ENCODE results near the gene TRIM71. TPM values are rescaled to one million over a fixed set of nuclear protein-coding genes. Genes with fewer than 3 reads are reported as not detected.
"Not testable (repeated sequence)": the region's sequence is repeated elsewhere in the genome, so short reads cannot be mapped to it uniquely, and the experiment has no call there.

The TRIM71 gene
- total RNA-seq, 1 donor from 2014 or later: not detected

DNA sequence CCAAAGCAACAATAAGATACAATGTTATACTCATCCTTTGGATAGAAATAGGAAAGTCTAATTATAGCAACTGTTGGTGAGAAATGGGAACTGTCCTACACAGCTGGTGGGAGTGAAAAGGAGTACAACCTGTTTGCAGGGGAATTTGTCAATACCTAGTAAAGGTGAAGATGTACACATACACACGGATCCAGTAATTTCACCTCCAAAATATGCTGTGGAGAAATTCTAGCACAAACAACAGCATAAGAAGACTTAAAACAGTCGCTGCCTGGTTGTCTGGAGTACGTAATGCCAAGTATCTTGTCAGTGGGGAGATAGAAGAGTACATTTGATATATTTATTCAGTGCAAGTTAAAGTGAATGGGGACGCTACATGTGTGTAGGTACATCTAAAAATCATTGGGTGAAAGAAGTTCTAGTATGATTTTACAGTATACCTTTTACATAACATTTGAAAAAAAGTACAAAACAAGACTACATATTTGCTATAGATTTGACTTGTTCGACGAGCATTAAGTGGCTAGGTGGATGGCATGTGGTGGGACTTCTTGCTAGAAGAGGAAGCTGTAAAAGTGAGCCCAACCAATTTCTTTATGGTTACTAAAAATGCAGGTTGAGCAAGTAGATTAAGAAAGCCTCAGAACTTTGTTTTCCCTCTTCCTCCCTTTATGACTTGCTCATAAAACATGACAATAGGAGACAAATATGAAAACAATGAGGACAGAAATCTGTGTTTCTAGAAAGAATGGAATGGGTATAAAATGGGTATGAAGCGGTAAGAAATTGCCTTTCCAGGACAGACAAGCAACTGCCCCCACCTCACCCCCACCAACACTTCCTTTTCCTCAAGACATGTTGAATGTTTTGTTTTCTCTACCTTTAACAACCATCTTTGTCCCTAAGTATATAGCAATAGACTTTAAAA, 83.5 kb downstream of the TRIM71 start:
- Mint-ChIP-seq H3K27ac (ENCODE audit: unreplicated experiment) (no peak overlapping the region), H3K36me3 (ENCODE audit: unreplicated experiment) (no peaks in the 10 kb centered on the region), H3K4me3 (ENCODE audit: unreplicated experiment) (no peak overlapping the region)

DNA sequence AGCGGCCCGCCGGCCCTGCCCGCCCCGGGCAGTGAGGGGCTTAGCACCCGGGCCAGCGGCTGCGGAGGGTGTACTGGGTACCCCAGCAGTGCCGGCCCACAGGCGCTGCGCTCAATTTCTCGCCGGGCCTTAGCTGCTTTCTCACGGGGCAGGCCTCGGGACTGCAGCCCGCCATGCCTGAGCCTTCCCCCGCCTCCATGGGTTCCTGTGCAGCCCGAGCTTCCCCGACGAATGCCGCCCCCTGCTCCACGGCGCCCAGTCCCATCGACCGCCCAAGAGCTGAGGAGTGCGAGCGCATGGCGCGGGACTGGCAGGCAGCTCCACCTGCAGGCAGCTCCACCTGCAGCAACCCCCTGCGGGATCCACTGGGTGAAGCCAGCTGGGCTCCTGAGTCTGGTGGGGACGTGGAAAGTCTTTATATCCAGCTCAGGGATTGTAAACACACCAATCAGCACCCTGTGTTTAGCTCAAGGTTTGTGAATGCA, 85.1 kb downstream of the TRIM71 start:
- H3K4me1 Mint-ChIP-seq (ENCODE audit: unreplicated experiment); DNase-seq (ENCODE audit: extremely low spot score, unreplicated experiment); H3K27ac Mint-ChIP-seq (ENCODE audit: unreplicated experiment); H3K4me3 Mint-ChIP-seq (ENCODE audit: unreplicated experiment); H3K27me3 Mint-ChIP-seq (ENCODE audit: unreplicated experiment); H3K9me3 Mint-ChIP-seq (ENCODE audit: unreplicated experiment); H3K36me3 Mint-ChIP-seq (ENCODE audit: unreplicated experiment): not testable (repeated sequence)

More for the DNA sequence above, 83.5 kb downstream of the TRIM71 start:
- TF ChIP-seq, protein P1, sequence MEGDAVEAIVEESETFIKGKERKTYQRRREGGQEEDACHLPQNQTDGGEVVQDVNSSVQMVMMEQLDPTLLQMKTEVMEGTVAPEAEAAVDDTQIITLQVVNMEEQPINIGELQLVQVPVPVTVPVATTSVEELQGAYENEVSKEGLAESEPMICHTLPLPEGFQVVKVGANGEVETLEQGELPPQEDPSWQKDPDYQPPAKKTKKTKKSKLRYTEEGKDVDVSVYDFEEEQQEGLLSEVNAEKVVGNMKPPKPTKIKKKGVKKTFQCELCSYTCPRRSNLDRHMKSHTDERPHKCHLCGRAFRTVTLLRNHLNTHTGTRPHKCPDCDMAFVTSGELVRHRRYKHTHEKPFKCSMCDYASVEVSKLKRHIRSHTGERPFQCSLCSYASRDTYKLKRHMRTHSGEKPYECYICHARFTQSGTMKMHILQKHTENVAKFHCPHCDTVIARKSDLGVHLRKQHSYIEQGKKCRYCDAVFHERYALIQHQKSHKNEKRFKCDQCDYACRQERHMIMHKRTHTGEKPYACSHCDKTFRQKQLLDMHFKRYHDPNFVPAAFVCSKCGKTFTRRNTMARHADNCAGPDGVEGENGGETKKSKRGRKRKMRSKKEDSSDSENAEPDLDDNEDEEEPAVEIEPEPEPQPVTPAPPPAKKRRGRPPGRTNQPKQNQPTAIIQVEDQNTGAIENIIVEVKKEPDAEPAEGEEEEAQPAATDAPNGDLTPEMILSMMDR (IDR thresholded peaks at IDR 0.05): no peak
- H3K4me1 Mint-ChIP-seq (ENCODE audit: unreplicated experiment): no peaks in the 10 kb centered on the region
- no peak for DNase-seq (ENCODE audit: extremely low spot score, unreplicated experiment)
- peaks cover 2% of the 10 kb centered on the region for H3K27me3 Mint-ChIP-seq (ENCODE audit: unreplicated experiment)
- no peaks in the 10 kb centered on the region for H3K9me3 Mint-ChIP-seq (ENCODE audit: unreplicated experiment)

DNA sequence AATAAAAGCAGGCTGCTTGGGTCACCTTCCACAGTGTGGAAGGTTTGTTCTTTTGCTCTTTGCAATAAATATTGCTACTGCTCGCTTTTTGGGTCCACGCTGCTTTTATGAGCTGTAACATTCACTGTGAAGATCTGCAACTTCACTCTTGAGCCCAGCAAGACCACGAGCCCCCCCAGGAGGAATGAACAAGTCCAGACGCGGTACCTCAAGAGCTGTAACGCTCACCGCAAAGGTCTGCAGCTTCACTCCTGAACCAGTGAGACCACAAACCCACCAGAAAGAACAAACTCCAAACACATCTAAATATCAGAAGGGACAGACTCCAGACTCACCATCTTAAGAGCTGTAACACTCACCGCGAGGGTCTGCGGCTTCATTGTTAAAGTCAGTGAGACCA, 86.2 kb downstream of the TRIM71 start:
- no peaks in the 10 kb centered on the region for H3K36me3 Mint-ChIP-seq (ENCODE audit: unreplicated experiment)
- TF ChIP-seq, protein P1 (IDR thresholded peaks at IDR 0.05): no peak
- no peak overlapping the region for H3K4me3 Mint-ChIP-seq (ENCODE audit: unreplicated experiment)
- no peaks in the 10 kb centered on the region for H3K9me3 Mint-ChIP-seq (ENCODE audit: unreplicated experiment)
- H3K4me1 Mint-ChIP-seq (ENCODE audit: unreplicated experiment): no peaks in the 10 kb centered on the region
- no peak overlapping the region for H3K27ac Mint-ChIP-seq (ENCODE audit: unreplicated experiment)
- no peaks in the 10 kb centered on the region for H3K27me3 Mint-ChIP-seq (ENCODE audit: unreplicated experiment)
- DNase-seq (ENCODE audit: extremely low spot score, unreplicated experiment): no peak

DNA sequence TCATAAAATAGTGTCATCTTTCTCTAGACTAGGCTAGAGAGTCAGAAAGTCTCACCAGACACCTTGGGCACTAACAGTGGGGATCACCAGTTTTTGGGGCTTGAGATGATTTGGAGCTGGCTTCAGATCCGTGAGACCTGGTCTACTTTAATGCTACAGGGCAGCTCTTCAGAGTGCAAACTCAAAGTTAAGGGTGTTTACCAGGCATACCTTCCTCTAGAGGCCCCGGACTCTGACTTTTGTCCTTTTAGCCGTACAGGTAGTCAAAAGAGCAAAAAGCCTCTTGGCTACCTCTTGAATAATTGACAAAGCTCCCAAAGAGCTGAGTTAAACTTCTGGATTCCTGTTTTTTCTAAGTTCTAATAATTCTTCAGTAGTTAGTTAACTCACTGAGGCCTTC, 92.2 kb downstream of the TRIM71 start:
- H3K36me3 Mint-ChIP-seq (ENCODE audit: unreplicated experiment): no peaks in the 10 kb centered on the region
- no peaks in the 10 kb centered on the region for H3K27me3 Mint-ChIP-seq (ENCODE audit: unreplicated experiment)
- TF ChIP-seq, protein P1 (IDR thresholded peaks at IDR 0.05): no peak
- no peak for DNase-seq (ENCODE audit: extremely low spot score, unreplicated experiment)
- H3K4me1 Mint-ChIP-seq (ENCODE audit: unreplicated experiment): peaks cover 4% of the 10 kb centered on the region
- no peak overlapping the region for H3K27ac Mint-ChIP-seq (ENCODE audit: unreplicated experiment)
- H3K4me3 Mint-ChIP-seq (ENCODE audit: unreplicated experiment): no peak overlapping the region
- no peaks in the 10 kb centered on the region for H3K9me3 Mint-ChIP-seq (ENCODE audit: unreplicated experiment)

DNA sequence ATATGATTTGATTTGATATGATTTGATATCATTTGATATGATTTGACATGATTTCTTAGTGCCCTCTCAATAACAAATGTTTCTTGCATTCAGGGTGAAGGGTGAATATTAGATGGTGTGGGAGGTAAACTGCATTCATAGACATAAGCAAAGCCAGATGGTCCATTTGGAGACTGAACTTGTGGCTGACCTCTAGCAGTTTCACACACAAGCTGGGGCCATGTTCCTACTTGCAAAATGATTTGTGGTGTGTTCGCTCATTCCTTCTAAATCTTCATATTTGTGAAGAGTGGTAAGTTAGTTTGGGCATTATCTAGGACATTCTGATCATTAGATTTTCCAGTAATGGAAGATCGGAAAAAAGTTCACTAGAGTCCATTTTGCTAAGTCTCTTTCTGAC, 93.2 kb downstream of the TRIM71 start:
- TF ChIP-seq, protein P1 (IDR thresholded peaks at IDR 0.05): no peak
- H3K27ac Mint-ChIP-seq (ENCODE audit: unreplicated experiment): no peak overlapping the region
- DNase-seq (ENCODE audit: extremely low spot score, unreplicated experiment): no peak
- peaks cover 4% of the 10 kb centered on the region for H3K4me1 Mint-ChIP-seq (ENCODE audit: unreplicated experiment)
- H3K27me3 Mint-ChIP-seq (ENCODE audit: unreplicated experiment): no peaks in the 10 kb centered on the region
- H3K36me3 Mint-ChIP-seq (ENCODE audit: unreplicated experiment): no peaks in the 10 kb centered on the region
- H3K4me3 Mint-ChIP-seq (ENCODE audit: unreplicated experiment): no peak overlapping the region
- no peaks in the 10 kb centered on the region for H3K9me3 Mint-ChIP-seq (ENCODE audit: unreplicated experiment)
